Measurements from ENCODE around the gene CNOT3. TPM values are rescaled to one million over a fixed set of nuclear protein-coding genes. Genes with fewer than 3 reads are reported as not detected.

Gene CNOT3
- total RNA-seq, 4 donors from 2014 or later = 19.5 to 56.9 (median 37.1) TPM

- 5 to 8% methylated on average over 19 of the region's 19 CpGs for WGBS, 2 donors
- no peak for DNase-seq (ENCODE audit: low spot score in 2 of 2)
- H3K4me3 ChIP-seq (ENCODE audit: low read depth, poor library complexity, severe bottlenecking) = peak overlapping the region; percentile 56
- no peak for TF ChIP-seq CTCF (IDR thresholded peaks at IDR 0.05)
- no peak for TF ChIP-seq POLR2A (IDR thresholded peaks at IDR 0.05)
- intact Hi-C loops (cut with DNase I; ENCODE audit: low total_unique reads) = no loop called here
Observed at GRCh38 chr19:54158812-54159351, 21.3 kb downstream of the CNOT3 start.

- no peak for TF ChIP-seq CTCF (IDR thresholded peaks at IDR 0.05)
- TF ChIP-seq POLR2A (IDR thresholded peaks at IDR 0.05) = peak in 1 of 2 donors; percentile 15
- peak; percentile 100 for DNase-seq (ENCODE audit: low spot score in 2 of 2)
- intact Hi-C loops (cut with DNase I; ENCODE audit: low total_unique reads) = no loop called here
- H3K4me3 ChIP-seq (ENCODE audit: low read depth, poor library complexity, severe bottlenecking) = peak within 1 kb of the TSS; percentile 56
- WGBS, 2 donors = 0 to 1% methylated on average over 66 to 72 of the region's 72 CpGs
Observed at GRCh38 chr19:54159352-54160181, 22.0 kb downstream of the CNOT3 start, which contains the start of gene LENG1. Gene LENG1 (minus strand): TSS chr19:54159721. CDS start chr19:54159695, 26 bp downstream.

- intact Hi-C loops (cut with DNase I; ENCODE audit: low total_unique reads) = no loop called here
- WGBS, 2 donors = 1 to 2% methylated on average over 24 to 28 of the region's 28 CpGs
- no peak for DNase-seq (ENCODE audit: low spot score in 2 of 2)
- peak overlapping the region; percentile 42 for H3K4me3 ChIP-seq (ENCODE audit: low read depth, poor library complexity, severe bottlenecking)
- TF ChIP-seq POLR2A (IDR thresholded peaks at IDR 0.05) (no peak), CTCF (IDR thresholded peaks at IDR 0.05) (no peak)
Observed at GRCh38 chr19:54160182-54160811, 22.7 kb downstream of the CNOT3 start.

- no peak for DNase-seq (ENCODE audit: low spot score in 2 of 2)
- WGBS, 2 donors = 29 to 37% methylated on average over 13 of the region's 13 CpGs
- intact Hi-C loops (cut with DNase I; ENCODE audit: low total_unique reads) = no loop called here
- no peak overlapping the region for H3K4me3 ChIP-seq (ENCODE audit: low read depth, poor library complexity, severe bottlenecking)
- TF ChIP-seq POLR2A (IDR thresholded peaks at IDR 0.05) (no peak), CTCF (IDR thresholded peaks at IDR 0.05) (no peak)
Observed at GRCh38 chr19:54160854-54161253, 23.3 kb downstream of the CNOT3 start.

DNA sequence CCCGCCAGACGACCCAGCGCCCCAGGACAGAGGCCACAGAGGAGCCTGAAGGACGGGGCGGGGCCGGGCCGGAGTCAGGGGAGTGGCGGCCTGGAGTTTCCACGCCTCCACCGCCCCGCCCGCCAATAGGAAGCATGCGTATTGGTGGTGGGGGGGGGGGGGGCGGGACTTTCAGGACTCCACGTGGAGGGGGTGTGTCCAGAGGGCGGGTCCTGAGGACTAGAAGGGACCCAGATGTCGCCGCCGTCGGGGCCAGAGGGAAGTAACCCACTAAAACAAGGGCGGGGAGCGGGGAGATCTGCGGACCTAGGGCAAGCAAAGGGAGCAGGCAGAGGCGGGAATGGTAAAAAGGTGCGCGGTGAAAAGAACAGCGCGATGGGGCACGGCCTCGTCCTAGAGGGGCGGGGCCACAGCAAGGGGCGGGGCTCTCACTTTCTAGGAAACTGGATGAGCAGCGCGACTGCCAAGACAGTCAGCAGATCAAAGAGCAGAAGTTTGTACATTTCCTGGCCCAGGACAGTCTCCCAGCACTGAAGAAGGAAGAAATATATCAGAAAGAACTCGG is 24.8 kb downstream of the CNOT3 start:
- 1 to 2% methylated on average over 28 to 33 of the region's 35 CpGs for WGBS, 2 donors
- intact Hi-C loops (cut with DNase I; ENCODE audit: low total_unique reads) = no loop called here
- H3K4me3 ChIP-seq (ENCODE audit: low read depth, poor library complexity, severe bottlenecking) = no peak overlapping the region

More for the DNA sequence above, 24.8 kb downstream of the CNOT3 start:
- DNase-seq (ENCODE audit: low spot score in 2 of 2) = peak; percentile 81 to 96
- no peak for TF ChIP-seq POLR2A (IDR thresholded peaks at IDR 0.05)
- no peak for TF ChIP-seq CTCF (IDR thresholded peaks at IDR 0.05)

Measured in lower leg skin (tissue), 4 donors.